NCI-H2171 (cell line): ENCODE data around the gene EHD2.
"Not testable (repeated sequence)": the region's sequence is repeated elsewhere in the genome, so short reads cannot be mapped to it uniquely, and the experiment has no call there.

Source experiments
- DNase-seq: peaks from one replicate; lab custom pipeline; 2025; lab: John Stamatoyannopoulos, UW

Gene EHD2

DNA sequence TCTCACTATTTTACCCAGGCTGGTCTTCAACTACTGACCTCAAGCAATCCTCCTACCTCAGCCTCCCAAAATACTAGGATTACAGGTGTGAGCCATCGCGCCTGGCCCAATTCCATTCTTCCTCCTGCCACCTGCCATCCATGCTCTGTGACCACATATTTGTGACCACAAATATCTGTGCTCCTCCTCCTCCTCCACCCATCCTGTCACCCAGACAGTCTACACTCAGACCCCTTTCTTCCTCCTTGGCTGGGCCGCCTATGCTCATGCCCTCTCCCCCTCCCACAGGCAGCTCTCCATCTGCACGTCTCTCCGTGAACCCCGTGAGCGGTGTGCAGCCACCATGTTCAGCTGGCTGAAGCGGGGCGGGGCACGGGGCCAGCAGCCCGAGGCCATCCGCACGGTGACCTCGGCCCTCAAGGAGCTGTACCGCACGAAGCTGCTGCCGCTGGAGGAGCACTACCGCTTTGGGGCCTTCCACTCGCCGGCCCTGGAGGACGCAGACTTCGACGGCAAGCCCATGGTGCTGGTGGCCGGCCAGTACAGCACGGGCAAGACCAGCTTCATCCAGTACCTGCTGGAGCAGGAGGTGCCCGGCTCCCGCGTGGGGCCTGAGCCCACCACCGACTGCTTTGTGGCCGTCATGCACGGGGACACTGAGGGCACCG is 3.2 kb downstream of the EHD2 start:
- no peak for DNase-seq

DNA sequence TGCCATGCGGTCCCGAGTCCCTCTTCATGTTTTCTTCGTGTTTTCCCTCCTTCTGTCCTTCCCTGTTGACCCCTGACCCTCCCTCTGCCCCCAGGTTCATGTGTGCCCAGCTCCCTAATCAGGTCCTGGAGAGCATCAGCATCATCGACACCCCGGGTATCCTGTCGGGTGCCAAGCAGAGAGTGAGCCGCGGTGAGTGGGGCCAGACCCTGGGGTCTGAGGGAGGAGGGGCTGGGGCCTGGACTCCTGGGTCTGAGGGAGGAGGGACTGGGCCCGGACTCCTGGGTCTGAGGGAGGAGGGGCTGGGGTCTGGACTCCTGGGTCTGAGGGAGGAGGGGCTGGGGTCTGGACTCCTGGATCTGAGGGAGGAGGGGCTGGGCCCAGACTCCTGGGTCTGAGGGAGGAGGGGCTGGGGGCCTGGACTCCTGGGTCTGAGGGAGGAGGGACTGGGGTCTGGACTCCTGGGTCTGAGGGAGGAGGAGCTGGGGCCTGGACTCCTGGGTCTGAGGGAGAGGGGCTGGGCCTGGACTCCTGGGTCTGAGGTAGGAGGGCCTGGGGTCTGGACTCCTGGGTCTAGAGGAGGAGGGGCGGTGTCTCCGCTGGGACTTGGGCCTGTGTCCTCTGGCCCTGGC is 5.3 kb downstream of the EHD2 start:
- DNase-seq: not testable (repeated sequence)

DNA sequence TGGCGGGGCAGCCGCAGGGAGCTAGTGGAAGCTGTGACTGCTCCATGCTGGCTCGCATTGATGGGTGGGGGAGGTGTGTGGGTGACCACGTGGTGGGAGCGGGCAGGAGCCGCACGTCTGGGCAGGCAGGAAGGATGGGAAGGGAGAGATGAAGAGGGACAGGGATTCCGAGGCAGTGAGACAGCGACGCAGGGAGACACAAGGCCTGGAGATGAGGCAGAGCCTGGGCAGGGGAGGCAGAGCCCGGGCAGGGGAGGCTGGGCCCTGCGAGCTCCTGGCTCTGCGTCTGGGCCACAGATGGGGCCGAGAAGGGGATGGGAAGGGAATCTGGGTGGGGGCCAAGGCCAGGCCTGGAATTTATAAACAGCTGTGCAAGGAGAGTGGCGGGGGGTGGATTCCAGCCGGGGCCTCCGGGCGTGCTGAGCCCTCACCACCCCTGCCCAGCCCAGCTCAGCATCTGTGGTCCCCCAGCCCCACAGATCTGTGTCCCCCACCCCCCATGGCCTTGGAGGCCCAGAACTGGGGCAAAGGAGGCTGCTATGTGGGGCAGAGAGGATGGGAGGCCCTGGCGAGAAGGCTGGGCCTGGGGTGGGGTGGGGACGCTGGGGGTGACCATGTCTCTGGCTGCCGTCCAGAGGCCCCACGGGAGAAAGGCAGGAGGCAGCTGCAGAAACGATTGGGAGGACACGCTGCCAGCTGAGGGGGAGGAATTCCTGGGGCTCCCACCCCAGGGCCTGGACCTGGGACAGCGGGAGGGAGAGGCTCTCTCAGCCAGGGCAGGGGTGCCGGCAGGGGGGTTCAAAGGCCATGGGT is 6.0 kb downstream of the EHD2 start:
- DNase-seq: peak; percentile 73

DNA sequence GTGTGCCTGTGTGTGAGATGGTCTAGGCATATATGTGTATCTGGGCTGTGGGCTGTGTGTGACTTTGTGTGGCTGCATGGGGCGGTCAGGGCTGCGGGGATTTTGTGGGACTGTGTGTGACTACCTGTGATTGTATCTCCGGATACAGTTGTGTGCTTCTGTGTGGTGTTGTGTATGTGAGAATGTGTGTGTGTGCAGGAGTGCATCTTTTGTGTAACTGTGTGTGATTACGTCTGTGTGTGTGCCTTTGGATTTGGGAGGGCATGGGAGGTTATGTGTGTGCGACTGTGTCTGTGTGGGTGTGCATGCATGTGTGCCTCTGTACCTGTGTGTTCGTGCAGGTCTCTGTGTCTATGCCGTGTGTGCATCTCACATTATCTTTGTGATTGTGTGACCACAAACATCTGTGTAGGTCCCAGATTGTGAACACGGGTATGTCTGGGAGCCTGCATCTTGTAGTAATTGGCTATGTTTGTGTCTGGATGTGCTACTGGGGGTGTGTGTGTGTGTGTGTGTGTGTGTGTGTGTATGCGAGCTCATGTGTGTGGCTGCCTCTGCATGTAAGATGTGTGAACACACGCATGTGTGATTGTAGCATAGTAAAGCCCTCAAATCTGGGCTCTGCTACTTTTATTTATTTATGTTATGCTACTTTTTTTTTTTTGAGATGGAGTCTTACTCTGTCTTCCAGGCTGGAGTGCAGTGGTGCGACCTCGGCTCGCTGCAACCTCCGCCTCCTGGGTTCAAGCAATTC is 7.6 kb downstream of the EHD2 start:
- DNase-seq: no peak

DNA sequence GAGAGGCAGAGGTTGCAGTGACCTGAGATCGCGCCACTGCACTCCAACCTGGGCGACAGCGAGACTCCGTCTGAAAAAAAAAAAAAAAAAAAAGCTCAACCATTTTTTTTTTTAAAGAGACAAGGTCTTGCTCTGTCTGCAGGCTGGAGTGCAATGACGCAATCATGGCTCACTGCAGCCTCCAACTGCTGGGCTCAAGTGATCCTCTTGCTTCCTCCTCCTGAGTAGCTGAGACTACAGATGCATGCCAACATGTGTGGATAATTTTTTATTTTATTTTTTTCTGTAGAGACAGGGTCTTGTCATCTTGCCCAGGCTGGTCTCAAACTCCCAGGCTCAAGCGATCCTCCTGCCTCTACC is 10.3 kb downstream of the EHD2 start:
- peak; percentile 47 for DNase-seq

DNA sequence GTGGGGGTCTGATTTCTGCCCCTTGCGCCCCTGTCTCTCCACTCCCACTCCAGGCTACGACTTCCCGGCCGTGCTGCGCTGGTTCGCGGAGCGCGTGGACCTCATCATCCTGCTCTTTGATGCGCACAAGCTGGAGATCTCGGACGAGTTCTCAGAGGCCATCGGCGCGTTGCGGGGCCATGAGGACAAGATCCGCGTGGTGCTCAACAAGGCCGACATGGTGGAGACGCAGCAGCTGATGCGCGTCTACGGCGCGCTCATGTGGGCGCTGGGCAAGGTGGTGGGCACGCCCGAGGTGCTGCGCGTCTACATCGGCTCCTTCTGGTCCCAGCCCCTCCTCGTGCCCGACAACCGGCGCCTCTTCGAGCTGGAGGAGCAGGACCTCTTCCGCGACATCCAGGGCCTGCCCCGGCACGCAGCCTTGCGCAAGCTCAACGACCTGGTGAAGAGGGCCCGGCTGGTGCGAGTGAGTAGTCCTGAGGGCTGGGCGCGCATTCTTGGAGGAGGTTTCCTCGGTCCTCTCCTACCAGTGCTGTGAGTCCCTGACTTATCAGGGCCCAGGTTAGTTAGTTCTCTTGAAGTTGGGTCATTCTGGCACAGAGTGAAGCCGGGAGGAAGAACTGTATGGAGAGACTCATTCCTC is 12.7 kb downstream of the EHD2 start:
- no peak for DNase-seq

DNA sequence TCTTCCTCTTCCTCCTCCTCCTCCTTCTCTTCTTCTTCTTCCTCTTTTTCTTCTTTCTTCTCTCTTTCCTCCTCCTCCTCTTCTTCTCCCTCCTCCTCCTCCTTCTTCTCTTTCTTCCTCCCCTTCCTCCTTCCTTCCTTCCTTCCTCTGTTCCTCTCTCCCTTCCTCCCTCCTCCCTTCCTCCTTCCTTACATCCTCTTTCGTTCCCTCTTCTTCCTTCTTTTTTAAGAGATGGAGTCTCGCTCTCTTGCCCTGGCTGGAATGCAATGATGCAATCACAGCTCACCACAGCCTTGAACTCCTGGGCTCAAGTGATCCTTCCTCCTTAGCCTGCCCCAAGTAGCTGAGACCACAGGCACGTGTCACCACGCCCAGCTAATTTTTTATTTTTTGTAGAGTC is 13.2 kb downstream of the EHD2 start:
- no peak for DNase-seq

DNA sequence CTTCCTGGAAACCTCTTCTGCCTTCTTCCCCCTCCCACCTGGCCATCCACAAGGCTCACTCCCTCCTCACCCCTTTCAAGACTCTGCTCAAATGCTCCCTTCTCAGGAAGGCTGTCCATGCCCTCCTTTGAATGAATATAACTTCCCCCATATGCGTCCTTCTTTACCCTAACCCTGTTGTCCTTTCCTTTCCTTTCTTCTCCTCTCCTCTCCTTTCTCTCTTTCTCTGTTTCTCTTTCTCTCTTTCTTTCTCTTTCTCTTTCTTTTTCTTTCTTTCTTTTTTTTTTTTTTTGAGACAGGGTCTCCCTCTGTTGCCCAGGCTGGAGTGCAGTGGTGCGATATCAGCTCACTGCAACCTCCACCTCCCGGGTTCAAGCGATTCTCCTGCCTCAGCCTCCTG is 15.1 kb downstream of the EHD2 start:
- not testable (repeated sequence) for DNase-seq

DNA sequence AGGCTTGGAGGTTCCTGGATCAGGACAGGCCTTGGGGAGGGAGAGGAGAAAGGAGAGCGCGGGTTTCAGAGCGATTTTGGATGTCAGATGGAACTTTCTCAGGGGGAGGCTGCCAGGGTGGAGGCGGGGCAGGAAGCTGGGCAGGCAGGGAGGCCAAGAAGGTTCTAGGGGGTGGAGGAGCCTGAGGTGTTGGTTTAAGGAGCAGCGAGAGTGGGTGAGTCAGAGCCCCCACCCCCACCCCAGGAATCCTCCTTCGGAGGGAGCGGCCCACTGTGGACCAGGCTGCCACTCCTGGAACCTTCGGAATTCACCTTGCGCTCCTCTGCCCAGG is 16.2 kb downstream of the EHD2 start:
- DNase-seq: no peak

DNA sequence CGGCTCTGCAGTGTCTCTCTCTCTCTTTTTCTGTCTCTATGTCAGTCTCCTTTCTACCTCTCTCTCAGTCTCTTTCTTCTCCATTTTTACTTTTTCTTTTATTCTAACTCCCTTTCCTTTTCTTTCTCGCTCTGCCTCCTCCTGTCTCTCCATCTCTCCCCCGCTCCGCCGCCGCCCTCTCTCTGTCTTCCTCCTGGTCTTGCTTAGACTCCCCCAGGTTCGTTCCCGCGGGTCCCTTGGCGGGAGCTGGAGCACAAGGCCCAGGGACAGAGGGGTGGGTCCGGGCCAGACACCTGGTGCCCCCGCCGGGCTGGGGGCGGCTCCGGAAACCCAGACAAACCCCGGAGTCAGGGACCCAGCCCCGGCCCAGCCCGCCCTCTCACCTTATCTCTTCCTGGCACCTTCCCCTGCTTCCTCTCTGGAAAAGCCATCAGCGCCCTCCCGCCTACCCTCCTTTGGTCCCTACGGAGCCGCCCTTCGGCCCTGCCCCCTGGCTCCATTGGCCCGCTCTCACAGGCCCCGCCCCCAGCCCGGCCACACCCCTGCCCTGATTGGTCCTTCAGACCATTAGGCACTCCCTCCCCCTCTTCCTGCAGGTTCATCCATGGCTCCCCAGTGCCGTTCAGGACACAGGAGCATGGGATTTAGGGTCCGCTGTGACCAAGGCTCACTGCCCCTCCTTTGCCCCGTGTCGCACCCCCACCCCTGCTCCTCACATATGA is 16.7 kb downstream of the EHD2 start:
- DNase-seq: peak; percentile 46

DNA sequence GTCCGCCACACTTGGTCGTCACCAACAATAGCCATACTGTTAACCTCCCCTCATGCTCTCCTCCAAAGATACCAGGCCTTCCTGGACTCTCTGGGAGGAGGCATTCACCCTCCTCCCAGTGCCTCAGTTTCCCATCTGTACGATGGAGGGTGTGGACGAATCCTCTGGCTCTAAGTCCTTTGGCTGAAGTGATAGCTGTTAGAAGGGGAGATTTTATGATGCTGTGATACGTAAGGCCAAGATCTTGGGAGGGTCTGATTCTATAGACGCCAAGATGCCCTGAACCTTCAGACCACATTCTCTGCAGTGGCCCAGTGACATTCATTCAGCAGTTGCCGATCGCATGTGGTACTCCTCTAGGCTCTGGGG is 17.3 kb downstream of the EHD2 start:
- DNase-seq: no peak

DNA sequence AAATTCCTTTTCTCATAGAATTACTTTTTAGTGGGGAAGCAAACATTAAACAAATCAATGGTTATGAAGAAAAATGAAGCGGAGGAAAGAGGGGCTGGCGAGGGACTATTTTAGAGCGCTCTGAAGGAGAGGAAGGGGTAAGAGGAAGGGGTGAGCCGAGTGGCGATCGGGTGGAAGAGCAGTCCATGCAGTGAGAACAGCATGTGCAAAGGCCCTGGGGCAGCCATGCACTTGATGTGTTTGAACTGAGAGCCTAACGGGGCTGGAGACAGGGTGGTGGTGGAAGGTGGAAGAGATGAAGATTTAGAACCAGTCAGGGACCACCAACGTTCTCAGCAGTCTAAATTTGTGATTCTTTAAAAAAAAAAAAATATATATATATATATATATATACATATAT is 17.7 kb downstream of the EHD2 start:
- no peak for DNase-seq

DNA sequence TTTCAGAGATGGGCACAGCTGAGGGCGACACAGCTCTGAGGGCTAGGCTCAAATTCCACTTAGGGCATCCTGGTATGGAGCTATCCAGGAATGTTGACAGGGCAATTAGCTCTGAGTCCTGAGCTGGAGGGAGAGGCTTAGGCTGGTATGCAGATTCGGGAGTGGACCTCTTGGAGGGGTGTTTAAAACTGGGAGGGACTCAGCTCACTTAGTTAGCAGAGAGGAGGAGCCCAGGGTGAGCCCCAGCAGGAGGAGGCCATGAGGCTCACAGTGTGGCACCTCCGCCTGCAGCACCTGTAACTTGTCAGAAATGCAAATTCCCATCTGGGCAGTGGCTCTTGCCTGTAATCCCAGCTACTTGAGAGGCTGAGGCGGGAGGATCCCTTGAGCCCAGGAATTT is 21.9 kb downstream of the EHD2 start:
- DNase-seq: no peak

DNA sequence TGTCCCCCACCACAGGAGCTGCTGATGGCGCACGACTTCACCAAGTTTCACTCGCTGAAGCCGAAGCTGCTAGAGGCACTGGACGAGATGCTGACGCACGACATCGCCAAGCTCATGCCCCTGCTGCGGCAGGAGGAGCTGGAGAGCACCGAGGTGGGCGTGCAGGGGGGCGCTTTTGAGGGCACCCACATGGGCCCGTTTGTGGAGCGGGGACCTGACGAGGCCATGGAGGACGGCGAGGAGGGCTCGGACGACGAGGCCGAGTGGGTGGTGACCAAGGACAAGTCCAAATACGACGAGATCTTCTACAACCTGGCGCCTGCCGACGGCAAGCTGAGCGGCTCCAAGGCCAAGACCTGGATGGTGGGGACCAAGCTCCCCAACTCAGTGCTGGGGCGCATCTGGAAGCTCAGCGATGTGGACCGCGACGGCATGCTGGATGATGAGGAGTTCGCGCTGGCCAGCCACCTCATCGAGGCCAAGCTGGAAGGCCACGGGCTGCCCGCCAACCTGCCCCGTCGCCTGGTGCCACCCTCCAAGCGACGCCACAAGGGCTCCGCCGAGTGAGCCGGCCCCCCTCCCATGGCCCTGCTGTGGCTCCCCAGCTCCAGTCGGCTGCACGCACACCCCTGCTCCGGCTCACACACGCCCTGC is 27.8 kb downstream of the EHD2 start:
- DNase-seq: no peak

DNA sequence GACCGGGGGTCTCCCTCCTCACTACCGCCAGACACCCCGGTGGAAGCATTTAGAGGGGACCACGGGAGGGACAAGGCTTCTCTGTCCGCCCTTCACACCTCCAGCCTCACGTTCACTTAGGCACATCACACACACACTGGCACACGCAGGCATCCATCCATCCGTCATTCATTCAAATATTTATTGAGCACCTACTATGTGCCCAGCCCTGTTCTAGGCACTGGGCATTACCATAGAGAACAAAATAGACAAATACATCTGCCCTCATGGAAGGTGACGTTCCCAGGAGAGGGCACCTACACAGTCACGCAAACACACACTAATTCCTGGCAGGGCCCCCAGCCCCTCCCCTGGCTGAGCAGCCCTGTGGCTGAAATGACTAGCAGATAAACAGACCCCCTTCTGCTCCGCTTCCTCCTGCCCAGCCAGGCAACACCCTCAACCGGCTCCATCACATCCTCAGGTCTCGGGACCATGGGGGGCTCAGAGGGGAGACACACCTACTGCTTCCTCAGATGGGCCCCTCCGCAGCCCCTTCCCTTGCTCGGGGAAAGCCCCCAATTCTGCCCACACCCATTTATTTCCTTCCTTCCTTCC is 28.4 kb downstream of the EHD2 start:
- no peak for DNase-seq

DNA sequence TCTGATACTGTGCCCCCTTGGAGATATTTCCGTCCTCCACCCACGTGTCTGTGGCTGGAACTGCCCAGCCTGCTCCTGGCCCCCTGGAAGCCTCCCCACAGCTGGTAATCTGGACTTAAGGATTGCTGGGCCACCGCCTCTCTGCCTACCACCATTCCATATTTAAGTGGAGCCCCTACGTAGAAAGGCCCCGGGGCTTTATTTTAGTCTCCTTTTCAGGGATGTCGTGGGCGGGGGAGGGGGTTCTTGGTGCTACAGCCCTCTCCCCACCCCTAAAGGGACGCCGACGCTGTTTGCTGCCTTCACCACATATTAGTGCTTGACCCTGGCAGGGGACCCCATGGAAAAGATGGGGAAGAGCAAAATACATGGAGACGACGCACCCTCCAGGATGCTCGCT is 29.4 kb downstream of the EHD2 start:
- DNase-seq: no peak

DNA sequence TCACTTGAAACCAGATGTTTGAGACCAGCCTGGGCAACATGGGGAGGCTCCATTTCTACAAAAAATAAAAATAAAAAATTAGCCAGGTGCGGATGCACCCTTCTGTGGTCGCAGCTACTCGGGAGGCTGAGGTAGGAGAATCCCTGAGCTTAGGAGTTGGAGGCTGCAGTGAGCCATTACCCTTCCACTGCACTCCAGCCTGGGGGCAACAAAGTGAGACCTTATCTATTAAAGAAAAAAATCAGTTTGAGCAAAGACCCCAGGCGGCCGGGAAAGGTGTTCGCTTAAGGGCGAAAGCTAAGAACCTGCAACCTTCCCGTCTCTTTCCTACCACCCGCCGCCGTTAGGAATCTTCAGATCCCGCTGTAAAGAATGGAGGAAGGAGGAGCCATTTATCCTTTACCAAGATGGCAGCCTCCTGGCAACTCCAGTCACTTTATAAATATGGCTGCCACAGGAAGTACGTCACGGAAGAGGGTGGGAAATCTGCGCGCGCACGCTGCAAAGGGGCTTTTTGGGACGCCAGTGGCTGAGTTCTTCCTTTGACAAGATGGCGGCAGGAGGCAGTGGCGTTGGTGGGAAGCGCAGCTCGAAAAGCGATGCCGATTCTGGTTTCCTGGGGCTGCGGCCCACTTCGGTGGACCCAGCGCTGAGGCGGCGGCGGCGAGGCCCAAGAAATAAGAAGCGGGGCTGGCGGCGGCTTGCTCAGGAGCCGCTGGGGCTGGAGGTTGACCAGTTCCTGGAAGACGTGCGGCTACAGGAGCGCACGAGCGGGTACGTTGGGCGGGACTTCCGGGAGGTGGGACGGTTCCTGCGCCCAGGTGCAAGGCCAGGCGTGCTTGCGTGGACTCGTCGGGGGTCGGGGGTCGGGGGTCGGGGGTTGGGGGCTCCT is 32.0 kb downstream of the EHD2 start, which contains the start of gene NOP53:
NOP53 (plus strand) TSS at position 537 of the 892 bp plus-strand sequence; CDS start at position 551, 14 bp downstream.
- peak; percentile 92 for DNase-seq

DNA sequence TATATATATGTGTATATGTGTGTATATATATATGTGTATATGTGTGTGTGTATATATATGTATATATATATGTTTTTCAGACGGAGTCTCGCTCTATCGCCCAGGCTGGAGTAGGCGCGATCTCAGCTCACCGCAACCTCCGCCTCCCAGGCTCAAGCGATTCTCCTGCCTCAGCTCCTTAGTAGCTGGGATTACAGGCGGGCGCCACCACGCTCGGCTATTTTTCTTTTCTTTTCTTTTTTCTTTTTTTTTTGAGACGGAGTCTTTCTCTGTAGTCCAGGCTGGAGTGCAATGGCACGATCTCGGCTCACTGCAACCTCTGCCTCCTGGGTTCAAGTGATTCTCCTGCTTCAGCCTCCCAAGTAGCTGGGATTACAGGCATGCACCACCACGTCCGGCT is 32.9 kb downstream of the EHD2 start:
- DNase-seq: not testable (repeated sequence)

DNA sequence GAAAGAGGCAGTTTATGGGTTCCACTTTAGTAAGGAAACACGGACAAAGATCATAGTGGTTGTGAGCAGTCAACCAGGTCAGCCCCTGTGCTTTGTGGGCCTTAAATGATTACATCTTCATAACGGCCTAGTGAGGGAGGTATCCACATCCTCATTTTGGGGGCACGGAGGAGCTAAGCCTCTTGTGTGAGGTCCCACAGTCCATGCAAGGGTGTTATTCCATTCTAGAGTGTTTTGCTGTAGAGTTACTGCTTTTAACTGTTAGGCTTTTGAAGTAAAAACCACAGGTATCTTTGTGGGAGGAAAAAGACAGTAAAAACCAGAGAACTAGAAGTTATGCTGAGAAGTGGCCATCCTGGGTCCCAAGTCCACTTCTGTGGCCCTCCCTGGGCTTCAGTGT is 36.1 kb downstream of the EHD2 start:
- DNase-seq: no peak

DNA sequence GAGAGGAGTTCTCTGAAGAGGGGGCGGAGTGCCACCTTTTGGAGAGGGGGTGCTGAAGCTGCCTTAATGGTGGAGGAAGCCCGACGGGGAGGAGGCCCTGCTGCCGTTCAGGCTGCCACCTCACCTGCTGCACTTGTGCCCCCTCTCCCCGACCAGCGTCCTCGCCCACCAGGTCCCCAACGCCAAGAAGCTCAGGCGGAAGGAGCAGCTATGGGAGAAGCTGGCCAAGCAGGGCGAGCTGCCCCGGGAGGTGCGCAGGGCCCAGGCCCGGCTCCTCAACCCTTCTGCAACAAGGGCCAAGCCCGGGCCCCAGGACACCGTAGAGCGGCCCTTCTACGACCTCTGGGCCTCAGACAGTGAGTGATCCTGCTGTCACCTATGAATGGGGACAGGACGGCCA is 37.5 kb downstream of the EHD2 start:
- no peak for DNase-seq
